GM12878 (cell line): ENCODE results near the gene DCAF4. TPM values are rescaled to one million over a fixed set of nuclear protein-coding genes. Genes with fewer than 3 reads are reported as not detected.

Source experiments
- ATAC-seq: fragments of 200-7000 bp; cut with Tn5 transposase; 3 replicates; pipeline ENCODE4 v1.9.1; 2020; ENCODE audit warnings: mild to moderate bottlenecking, moderate library complexity
- BruUV-seq: library from RNA; stranded (reverse); fragments of 400-500 nt; replicated peaks from 2 replicates; lab custom pipeline; 2021; lab: Mats Ljungman, UMichigan
- CTCF ChIA-PET: fragments of 300-600 bp; sonication (Branson Sonifier 250); formaldehyde crosslinking; extraction: SDS; loops from one replicate; lab custom pipeline; 2021; ENCODE audit warnings: inconsistent platforms; lab: Yijun Ruan, JAX
- POLR2A ChIA-PET: fragments of 350-600 bp; formaldehyde crosslinking; extraction: SDS; loops from one replicate; lab custom pipeline; 2021; ENCODE audit warnings: inconsistent platforms; lab: Charles Lee
- RAD21 ChIA-PET: fragments of 300-600 bp; sonication (Branson Sonifier 250); formaldehyde crosslinking; loops from one replicate; lab custom pipeline; 2023; ENCODE audit warnings: antibody characterized with exemption; ENCODE audit not compliant: unreplicated experiment; lab: Charles Lee
- SMC1A ChIA-PET: fragments of 300-600 bp; sonication (Branson Sonifier 250); formaldehyde crosslinking; loops from one replicate; lab custom pipeline; 2023; ENCODE audit not compliant: unreplicated experiment, uncharacterized antibody; lab: Charles Lee
- DNase-seq: peaks from one replicate; pipeline ENCODE4 v3.0.0-alpha.2; 2011; ENCODE audit warnings: low read depth, low spot score
- FAIRE-seq: peaks from 3 replicates; lab custom pipeline; 2011; peaks lifted over from hg19 to GRCh38; lab: Jason Lieb, UNC
- H2AFZ ChIP-seq: 2 replicates; pipeline ENCODE4 v1.6.0; 2011; ENCODE audit warnings: low read depth, low read length, control low read depth; ENCODE audit not compliant: control insufficient read depth
- H3K27ac ChIP-seq: 2 replicates; pipeline ENCODE4 v1.5.1; 2011; ENCODE audit warnings: control low read depth; ENCODE audit not compliant: control insufficient read depth, insufficient read depth
- H3K27me3 ChIP-seq, 2 experiments: replicated peaks in 1 of 2; 2 replicates each; pipeline versions ENCODE4 v1.6.0 to v1.6.1; 2011; ENCODE audit warnings: low read length in 1 of 2; ENCODE audit not compliant: control insufficient read depth in 2 of 2, insufficient read depth in 2 of 2
- H3K36me3 ChIP-seq, 2 experiments: 2 replicates each; pipeline ENCODE4 v1.5.1; 2011; ENCODE audit warnings: low read length in 1 of 2; ENCODE audit not compliant: control insufficient read depth in 2 of 2, insufficient read depth in 2 of 2
- H3K4me1 ChIP-seq: 2 replicates; pipeline ENCODE4 v1.6.1; 2011; ENCODE audit warnings: mild to moderate bottlenecking, low read length, moderate library complexity, mixed read lengths; ENCODE audit not compliant: control insufficient read depth, insufficient read depth
- H3K4me2 ChIP-seq: 2 replicates; pipeline ENCODE4 v1.6.0; 2011; ENCODE audit warnings: control low read depth; ENCODE audit not compliant: control insufficient read depth, insufficient read depth
- H3K4me3 ChIP-seq: fragments of 200-600 bp; sonication (generic); 2 replicates; pipeline ENCODE4 v1.5.1; 2016
- H3K79me2 ChIP-seq: 2 replicates; pipeline ENCODE4 v1.6.0; 2011; ENCODE audit warnings: low read length; ENCODE audit not compliant: control insufficient read depth, insufficient read depth
- H3K9ac ChIP-seq: 2 replicates; pipeline ENCODE4 v1.8.0; 2011; ENCODE audit warnings: low read length, control low read depth, mixed read lengths; ENCODE audit not compliant: control insufficient read depth, insufficient read depth
- H3K9me3 ChIP-seq: replicated peaks from 3 replicates; pipeline ENCODE4 v1.5.1; 2011; ENCODE audit warnings: mild to moderate bottlenecking, low read length; ENCODE audit not compliant: control insufficient read depth, insufficient read depth
- H4K20me1 ChIP-seq: 2 replicates; pipeline ENCODE4 v1.6.0; 2011; ENCODE audit not compliant: control insufficient read depth, insufficient read depth
- ATF2 ChIP-seq: IDR thresholded peaks from 2 replicates; pipeline ENCODE4 v1.6.1; 2012; ENCODE audit warnings: low read length, inconsistent platforms
- BACH1 ChIP-seq: fragments of 450-650 bp; IDR thresholded peaks from 2 replicates; pipeline ENCODE4 v1.6.1; 2017; ENCODE audit warnings: mild to moderate bottlenecking, borderline replicate concordance
- BCL3 ChIP-seq: IDR thresholded peaks from 2 replicates; pipeline ENCODE4 v1.6.1; 2011; ENCODE audit warnings: borderline replicate concordance, low read depth, mild to moderate bottlenecking, moderate library complexity, low read length; ENCODE audit not compliant: insufficient read depth, poor library complexity, severe bottlenecking
- BHLHE40 ChIP-seq, 2 experiments: fragments of 450-650 bp in 1 of 2; IDR thresholded peaks; 2 replicates each; pipeline ENCODE4 v1.6.1; 2011 to 2017; ENCODE audit warnings: low read depth in 2 of 2, borderline replicate concordance in 1 of 2, improper control_type of control experiment in 1 of 2, low read length in 1 of 2, mild to moderate bottlenecking in 1 of 2
- IRF4 ChIP-seq: IDR thresholded peaks from 2 replicates; pipeline ENCODE4 v1.6.1; 2011; ENCODE audit warnings: low read depth, low read length
- JUNB ChIP-seq: IDR thresholded peaks from 2 replicates; pipeline ENCODE4 v1.6.1; 2016; ENCODE audit warnings: antibody characterized with exemption, mild to moderate bottlenecking
- MAX ChIP-seq: IDR thresholded peaks from 2 replicates; pipeline ENCODE4 v1.6.1; 2012; ENCODE audit warnings: low read depth, low read length, improper control_type of control experiment
- MYB ChIP-seq: fragments of 150-350 bp; IDR thresholded peaks from 2 replicates; pipeline ENCODE4 v1.6.1; 2014; ENCODE audit warnings: mild to moderate bottlenecking, low read depth, low read length, borderline replicate concordance
- NFIC ChIP-seq: IDR thresholded peaks from 2 replicates; pipeline ENCODE4 v1.6.1; 2012; ENCODE audit warnings: low read depth, mild to moderate bottlenecking, inconsistent platforms, low read length, moderate library complexity
- NRF1 ChIP-seq: conservative IDR thresholded peaks from 2 replicates; pipeline ENCODE4 v1.6.1; 2011; ENCODE audit warnings: mild to moderate bottlenecking, low read depth, low read length, improper control_type of control experiment
- POU2F2 ChIP-seq: IDR thresholded peaks from 3 replicates; pipeline ENCODE4 v1.6.1; 2011; ENCODE audit warnings: low read depth, mild to moderate bottlenecking, low read length, borderline replicate concordance
- RFX5 ChIP-seq: IDR thresholded peaks from 2 replicates; pipeline ENCODE4 v1.6.1; 2011; ENCODE audit warnings: low read depth, low read length, improper control_type of control experiment
- SKIL ChIP-seq: fragments of 450-650 bp; IDR thresholded peaks from 2 replicates; pipeline ENCODE4 v1.6.1; 2017; ENCODE audit warnings: mild to moderate bottlenecking, low read depth, inconsistent platforms; ENCODE audit not compliant: poor library complexity, severe bottlenecking
- SREBF2 ChIP-seq: IDR thresholded peaks from 2 replicates; pipeline ENCODE4 v1.6.1; 2012; ENCODE audit warnings: mild to moderate bottlenecking, low read length
- TCF7 ChIP-seq: IDR thresholded peaks from 2 replicates; pipeline ENCODE4 v1.6.1; 2014; ENCODE audit warnings: antibody characterized with exemption, borderline replicate concordance
- ZBTB33 ChIP-seq: fragments of 450-650 bp; IDR thresholded peaks from 2 replicates; pipeline ENCODE4 v1.6.1; 2017; ENCODE audit warnings: mild to moderate bottlenecking
- ZNF217 ChIP-seq: fragments of 450-650 bp; IDR thresholded peaks from 2 replicates; pipeline ENCODE4 v1.6.1; 2017; ENCODE audit warnings: antibody characterized with exemption, mild to moderate bottlenecking
- ZNF274 ChIP-seq: IDR thresholded peaks from one replicate; pipeline ENCODE4 v1.8.0; 2011; ENCODE audit not compliant: insufficient read length, insufficient read depth
- WGBS: methylation state at CpG from one replicate; pipeline ENCODE4 v1.1.6; 2016; ENCODE audit warnings: low lambda C conversion rate; ENCODE audit not compliant: insufficient replicate concordance, insufficient coverage; ENCODE audit errors: missing lambda C conversion rate; 5-methylcytosine and 5-hydroxymethylcytosine counted together
- in situ Hi-C: fragments of 300-500 bp; cut with MboI; formaldehyde crosslinking; loops from 9 replicates; pipeline ENCODE4 v1.14.3; 2018; ENCODE audit warnings: mixed read lengths
- intact Hi-C: fragments of 100-400 bp; cut with micrococcal nuclease; formaldehyde crosslinking; loops from one replicate; pipeline ENCODE4 v1.14.2; 2022; ENCODE audit not compliant: unreplicated experiment
- polyA plus RNA-seq, 11 experiments: library from polyadenylated mRNA; depleted of rRNA in 4 of 11; unstranded in 6 of 11; stranded (reverse) in 5 of 11; fragments of >200 nt; fragmentation: Nextera tagmentation in 4 of 11; fragmentation: Illumina TruSeq in 1 of 11; extraction: Ambion mirVana in 4 of 11; extraction: Trizol in 1 of 11; gene quantifications; 1 replicate in 1 of 11; 2 replicates in 10 of 11; pipeline versions ENCODE4 v1.2.1 to v1.2.3, GENCODE V29; 2011 to 2016; ENCODE audit warnings: inconsistent platforms in 2 of 11, missing spikeins in 2 of 11, low read depth in 1 of 11
- total RNA-seq, 4 experiments: library from RNA; depleted of rRNA in 3 of 4; stranded (reverse); fragments of >200 nt in 3 of 4; fragmentation: Illumina TruSeq in 1 of 4; extraction: Trizol in 1 of 4; gene quantifications; 2 replicates each; pipeline versions ENCODE4 v1.2.1 to v1.2.3, GENCODE V29; 2013 to 2021

The DCAF4 gene
- total and polyA plus RNA-seq, 10 of the 15 experiments (the other 5 are each of a cell fraction or from before 2014, with no cell fraction given) = 2.6 to 51.1 (median 21.0) TPM

GRCh38 chr14:72884386-72884785, 41.9 kb upstream of the DCAF4 start:
- RAD21 ChIA-PET = interaction anchor here (0.8 to 1.2 kb wide), 3 partner anchors 19 to 167 kb away, joined by 3 to 7 read pairs (median 3); no protein-coding TSS in a partner anchor
- ATAC-seq = no peak; the same call in 2 of the 3 replicates
- Histone ChIP-seq H2AFZ (no peak overlapping the region), H3K27me3 (no peaks in the 10 kb centered on the region), H4K20me1 (no peaks in the 10 kb centered on the region), H3K27ac (no peak overlapping the region), H3K4me3 (no peak overlapping the region), H3K4me1 (peaks cover 22% of the 10 kb centered on the region), H3K79me2 (no peaks in the 10 kb centered on the region), H3K9me3 (peaks cover 4% of the 10 kb centered on the region; the same call in 2 of the 3 replicates), H3K4me2 (no peak overlapping the region), H3K36me3 (no peaks in the 10 kb centered on the region), H3K9ac (no peak overlapping the region)
- no TSS peak for BruUV-seq
- SMC1A ChIA-PET = interaction anchor here (1.0 to 2.2 kb wide), 5 partner anchors 10 to 234 kb away, joined by 4 to 8 read pairs (median 4); no protein-coding TSS in a partner anchor
- WGBS = 48% methylated on average over 4 of the region's 4 CpGs
- in situ Hi-C loops = no loop called here
- CTCF ChIA-PET = interaction anchor here (1.1 to 2.2 kb wide), 2 partner anchors 10 to 64 kb away, joined by 3 to 9 read pairs; partner anchors contain the start of gene DPF3
- DNase-seq = no peak
- no peak for FAIRE-seq
- no peak for TF ChIP-seq SKIL
- TF ChIP-seq NFIC = no peak
- no peak for TF ChIP-seq POU2F2
- TF ChIP-seq NRF1 = no peak
- TF ChIP-seq JUNB = no peak
- no peak for TF ChIP-seq MYB
- no peak for TF ChIP-seq BHLHE40 (IDR thresholded peaks at IDR 0.05; ENCODE audit: borderline replicate concordance in 1 of 2, low read depth in 2 of 2, low read length in 1 of 2)
- TF ChIP-seq RFX5 = no peak
- TF ChIP-seq BCL3 = no peak
- TF ChIP-seq TCF7 = no peak
- TF ChIP-seq ZNF217 = no peak
- TF ChIP-seq ZBTB33 = no peak
- no peak for TF ChIP-seq BACH1
- no peak for TF ChIP-seq IRF4
- no peak for TF ChIP-seq SREBF2
- TF ChIP-seq ATF2 = no peak
- TF ChIP-seq MAX = no peak
- TF ChIP-seq ZNF274 = no peak
- POLR2A ChIA-PET = interaction anchor here (0.7 to 1.7 kb wide), 3 partner anchors 10 to 334 kb away, joined by 3 to 8 read pairs (median 4); partner anchors contain the start of gene DPF3
- intact Hi-C loops = no loop called here
